Stomach (tissue), 4 donors: ENCODE data around the gene C11orf91.

ENCODE experiments used
- EP300 ChIP-seq: sonication (generic); formaldehyde crosslinking; IDR thresholded peaks from one replicate; pipeline ENCODE4 v1.6.1; 2017; ENCODE audit warnings: antibody characterized with exemption
- POLR2A ChIP-seq, 4 donors: fragments of 450-650 bp; IDR thresholded peaks; one replicate each; pipeline ENCODE4 v1.6.1; 2016; ENCODE audit warnings: antibody characterized with exemption in 4 of 4, control low read depth in 2 of 4, mild to moderate bottlenecking in 1 of 4, moderate library complexity in 1 of 4
- POLR2AphosphoS5 ChIP-seq, 3 donors: sonication (generic); formaldehyde crosslinking; IDR thresholded peaks; one replicate each; pipeline ENCODE4 v1.6.1; 2016; ENCODE audit warnings: antibody characterized with exemption in 3 of 3
- TF ChIP-seq, protein P1 (sequence below), 7 experiments: fragments of 450-650 bp in 4 of 7; fragments of 200-600 bp in 3 of 7; sonication (generic) in 3 of 7; IDR thresholded peaks; one replicate each; pipeline ENCODE4 v1.5.1; 2016 to 2019; ENCODE audit warnings: antibody characterized with exemption in 7 of 7, control low read depth in 2 of 7, mild to moderate bottlenecking in 1 of 7

DNA sequence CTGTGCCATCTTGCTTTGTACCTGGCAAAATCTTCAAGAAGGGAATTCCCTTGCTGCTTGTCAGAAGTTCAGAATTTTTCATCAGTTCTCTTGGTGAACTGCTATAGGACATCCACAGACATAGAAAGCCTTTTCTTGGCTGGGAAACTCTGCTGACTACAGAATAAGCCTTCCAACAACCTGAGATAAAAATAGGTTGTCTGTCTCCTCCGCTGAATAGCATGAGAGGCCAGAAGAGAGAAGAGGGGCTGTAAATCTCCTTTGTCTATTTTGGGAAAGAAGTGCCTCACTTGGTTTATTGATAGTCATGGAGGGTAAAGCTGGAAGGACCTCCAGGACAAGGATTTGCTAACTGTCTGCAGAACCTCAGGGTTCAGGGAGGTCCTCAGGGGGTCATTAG lies 48.2 kb downstream of the C11orf91 start:
- TF ChIP-seq, protein P1, sequence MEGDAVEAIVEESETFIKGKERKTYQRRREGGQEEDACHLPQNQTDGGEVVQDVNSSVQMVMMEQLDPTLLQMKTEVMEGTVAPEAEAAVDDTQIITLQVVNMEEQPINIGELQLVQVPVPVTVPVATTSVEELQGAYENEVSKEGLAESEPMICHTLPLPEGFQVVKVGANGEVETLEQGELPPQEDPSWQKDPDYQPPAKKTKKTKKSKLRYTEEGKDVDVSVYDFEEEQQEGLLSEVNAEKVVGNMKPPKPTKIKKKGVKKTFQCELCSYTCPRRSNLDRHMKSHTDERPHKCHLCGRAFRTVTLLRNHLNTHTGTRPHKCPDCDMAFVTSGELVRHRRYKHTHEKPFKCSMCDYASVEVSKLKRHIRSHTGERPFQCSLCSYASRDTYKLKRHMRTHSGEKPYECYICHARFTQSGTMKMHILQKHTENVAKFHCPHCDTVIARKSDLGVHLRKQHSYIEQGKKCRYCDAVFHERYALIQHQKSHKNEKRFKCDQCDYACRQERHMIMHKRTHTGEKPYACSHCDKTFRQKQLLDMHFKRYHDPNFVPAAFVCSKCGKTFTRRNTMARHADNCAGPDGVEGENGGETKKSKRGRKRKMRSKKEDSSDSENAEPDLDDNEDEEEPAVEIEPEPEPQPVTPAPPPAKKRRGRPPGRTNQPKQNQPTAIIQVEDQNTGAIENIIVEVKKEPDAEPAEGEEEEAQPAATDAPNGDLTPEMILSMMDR (IDR thresholded peaks at IDR 0.05): no peak
- TF ChIP-seq POLR2A (IDR thresholded peaks at IDR 0.05): no peak
- TF ChIP-seq EP300: no peak
- no peak for TF ChIP-seq POLR2AphosphoS5 (IDR thresholded peaks at IDR 0.05)
